Testis (tissue), 2 donors: ENCODE measurements around the gene RAB18.

Source experiments
- CTCF ChIP-seq, 3 experiments: fragments of 450-650 bp in 2 of 3; fragments of 200-600 bp in 1 of 3; sonication (generic) in 1 of 3; IDR thresholded peaks; one replicate each; pipeline ENCODE4 v1.5.1; 2016 to 2019; ENCODE audit warnings: antibody characterized with exemption in 3 of 3, mild to moderate bottlenecking in 2 of 3, moderate library complexity in 1 of 3
- POLR2A ChIP-seq: fragments of 450-650 bp; IDR thresholded peaks from one replicate; pipeline ENCODE4 v1.6.1; 2017; ENCODE audit warnings: antibody characterized with exemption, mild to moderate bottlenecking, moderate library complexity

- TF ChIP-seq CTCF (IDR thresholded peaks at IDR 0.05): no peak
- no peak for TF ChIP-seq POLR2A
These were observed 80.2 kb downstream of the RAB18 start for GRCh38 chr10:27584302-27584701.
